Coronary artery (tissue), 2 donors: Measurements from ENCODE around the gene SCRN2.

ENCODE experiments used
- DNase-seq: peaks from one replicate; pipeline ENCODE4 v3.0.0-alpha.2; 2017; ENCODE audit warnings: low spot score
- H3K27ac ChIP-seq, 2 donors: fragments of 200-600 bp; sonication (generic); one replicate each; pipeline ENCODE4 v1.5.1; 2016 to 2019
- H3K4me3 ChIP-seq: fragments of 200-600 bp; sonication (generic); 2 replicates; pipeline ENCODE4 v1.5.1; 2016; ENCODE audit warnings: mild to moderate bottlenecking, moderate library complexity
- CTCF ChIP-seq: fragments of 200-600 bp; sonication (generic); IDR thresholded peaks from one replicate; pipeline ENCODE4 v1.5.1; 2019; ENCODE audit warnings: antibody characterized with exemption

Gene SCRN2

DNA sequence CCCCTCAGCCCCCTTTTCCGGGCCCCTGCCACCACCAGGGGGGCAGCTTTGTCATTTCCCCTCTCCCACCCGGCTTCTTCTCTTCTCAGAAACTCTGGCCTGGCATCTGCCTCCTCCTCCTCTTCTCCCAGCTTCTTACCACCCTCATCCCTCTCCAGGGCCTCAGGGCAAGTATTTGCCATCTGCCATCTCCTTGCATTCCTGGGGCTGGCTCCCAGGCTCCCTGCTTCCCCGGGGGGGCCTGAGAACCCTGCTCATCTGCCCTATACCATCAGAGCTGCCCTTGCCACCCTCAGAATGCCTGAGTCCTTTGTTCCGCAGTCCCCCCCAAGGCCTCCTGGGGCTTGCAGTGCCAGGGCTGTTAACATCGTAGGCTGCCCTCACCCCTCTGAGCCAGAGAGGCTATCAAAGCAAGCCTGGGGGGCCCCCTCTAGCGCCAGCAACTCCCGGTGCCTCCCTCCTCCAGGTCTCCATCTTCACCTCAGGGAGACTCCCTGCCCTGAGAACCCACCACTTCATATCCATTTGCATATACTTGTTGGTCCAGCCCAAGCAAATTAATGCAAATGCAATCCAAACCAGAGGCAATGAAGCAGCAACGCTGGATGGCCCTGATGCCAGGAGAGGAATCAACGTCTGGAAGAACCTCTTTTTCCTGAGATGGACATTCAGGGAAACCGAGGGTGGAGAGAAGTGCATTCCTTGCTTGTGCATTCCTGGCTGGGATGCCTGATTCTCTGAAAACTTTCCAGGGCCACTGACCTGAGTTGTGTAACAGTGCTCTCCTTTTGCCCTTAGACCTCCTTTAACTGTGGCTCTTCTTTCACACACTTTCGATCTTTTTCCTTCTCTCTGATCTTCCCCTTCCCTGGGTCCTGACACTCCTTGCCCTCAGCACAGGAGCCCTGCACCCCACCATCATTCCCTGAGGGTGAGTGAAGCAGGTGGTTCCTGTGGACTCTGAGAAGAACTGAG is 34.2 kb upstream of the SCRN2 start:
- DNase-seq, result no peak
- Histone ChIP-seq H3K4me3 (no peak overlapping the region), H3K27ac (no peak overlapping the region)
- no peak for TF ChIP-seq CTCF

GRCh38 chr17:47873200-47874090 is 32.4 kb upstream of the SCRN2 start:
- no peak overlapping the region for H3K4me3 ChIP-seq
- no peak for DNase-seq
- no peak overlapping the region for H3K27ac ChIP-seq
- TF ChIP-seq CTCF, result no peak

GRCh38 chr17:47872651-47873161 is 31.6 kb upstream of the SCRN2 start:
- DNase-seq, result no peak
- Histone ChIP-seq H3K4me3 (peak overlapping the region; percentile 25), H3K27ac (no peak overlapping the region)
- TF ChIP-seq CTCF, result no peak

GRCh38 chr17:47872019-47872650 is 31.1 kb upstream of the SCRN2 start:
- no peak for DNase-seq
- Histone ChIP-seq H3K27ac (no peak overlapping the region), H3K4me3 (peak overlapping the region; percentile 25)
- no peak for TF ChIP-seq CTCF

GRCh38 chr17:47871048-47871447 is 30.0 kb upstream of the SCRN2 start:
- no peak overlapping the region for H3K27ac ChIP-seq
- TF ChIP-seq CTCF, result no peak

GRCh38 chr17:47870056-47870455 is 29.0 kb upstream of the SCRN2 start:
- no peak overlapping the region for H3K4me3 ChIP-seq

More at GRCh38 chr17:47871048-47871447, 30.0 kb upstream of the SCRN2 start:
- DNase-seq, result no peak
- no peak overlapping the region for H3K4me3 ChIP-seq

More at GRCh38 chr17:47870056-47870455, 29.0 kb upstream of the SCRN2 start:
- DNase-seq, result no peak
- H3K27ac ChIP-seq, result no peak overlapping the region
- no peak for TF ChIP-seq CTCF
